Measurements from ENCODE around the gene SPPL2A.
"Not testable (repeated sequence)": the region's sequence is repeated elsewhere in the genome, so short reads cannot be mapped to it uniquely, and the experiment has no call there.

The SPPL2A gene

DNA sequence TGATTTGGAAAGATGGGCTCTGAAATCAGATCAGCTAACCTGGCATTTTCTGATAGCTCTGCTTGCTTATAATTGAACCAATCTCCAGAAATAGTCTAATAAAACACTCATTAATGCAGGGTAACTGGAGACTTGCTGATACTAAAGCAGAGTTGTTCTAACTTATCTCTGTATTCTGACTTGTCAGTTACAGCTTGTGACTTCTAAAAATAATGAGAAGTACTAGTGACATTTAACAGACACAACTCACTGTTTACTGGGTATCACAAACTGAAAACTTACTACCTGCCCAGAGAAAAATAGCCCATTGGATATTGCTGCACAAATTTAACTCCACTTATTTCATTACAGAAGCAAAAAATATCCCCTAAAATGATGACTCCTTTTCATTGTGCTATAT lies 54.9 kb downstream of the SPPL2A start:
- TF ChIP-seq CTCF (conservative IDR thresholded peaks at IDR 0.05) (no peak), ZFX (IDR thresholded peaks at IDR 0.05) (no peak)

DNA sequence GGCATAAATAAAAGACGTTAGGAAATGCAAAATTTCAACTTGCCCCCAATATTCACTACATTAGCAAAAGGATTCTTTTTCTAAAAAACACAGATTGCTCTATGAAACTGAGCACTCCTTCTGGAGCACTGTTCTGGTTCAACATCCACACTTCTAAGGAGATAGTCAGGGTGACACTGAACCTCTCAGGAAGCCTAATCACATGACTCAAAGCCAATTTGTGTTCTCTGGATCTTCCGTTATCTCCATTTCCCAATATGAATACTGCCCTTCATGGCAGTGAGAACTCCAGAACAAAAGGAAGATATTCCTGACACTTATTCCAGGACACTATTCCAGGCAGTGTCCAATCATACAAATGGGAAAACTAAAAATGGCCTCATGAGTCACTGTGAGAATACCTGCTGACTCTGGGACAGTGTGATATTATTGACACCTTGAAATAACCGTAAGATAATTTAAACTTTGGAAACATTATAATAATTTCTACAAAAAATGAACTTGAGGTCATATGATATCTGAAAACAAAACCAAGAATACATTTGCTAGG lies 57.6 kb downstream of the SPPL2A start:
- no peak overlapping the region for H3K27ac ChIP-seq
- TF ChIP-seq CTCF (conservative IDR thresholded peaks at IDR 0.05) (no peak), ZFX (IDR thresholded peaks at IDR 0.05) (no peak)

More for the DNA sequence above, 54.9 kb downstream of the SPPL2A start:
- no peak overlapping the region for H3K27ac ChIP-seq

DNA sequence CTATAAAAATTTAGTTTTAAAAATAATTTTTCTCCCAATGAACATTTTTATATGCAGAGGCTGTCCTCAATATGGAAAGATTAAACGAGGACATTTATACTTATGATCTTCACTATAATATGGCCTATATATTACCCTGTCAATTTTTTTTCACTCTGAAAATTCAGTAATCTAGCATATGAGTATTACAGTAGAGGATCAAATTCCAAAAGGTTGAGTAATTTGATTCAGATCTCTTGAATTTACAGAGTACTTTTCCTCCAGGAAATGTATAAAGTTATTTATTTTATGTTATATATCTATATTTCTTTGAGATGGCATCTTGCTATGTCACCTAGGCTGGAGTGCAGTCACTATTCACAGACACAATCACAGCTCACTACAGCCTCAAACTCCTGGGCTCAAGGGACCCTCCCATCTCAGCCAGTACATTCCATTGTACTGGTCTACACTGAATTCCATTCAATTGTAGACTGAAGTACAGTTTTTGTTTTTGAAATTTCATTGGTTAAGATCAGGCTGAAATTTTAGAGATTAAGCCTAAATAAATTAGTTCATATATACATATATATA lies 62.7 kb downstream of the SPPL2A start:
- no peak overlapping the region for H3K27ac ChIP-seq
- TF ChIP-seq CTCF (conservative IDR thresholded peaks at IDR 0.05) = no peak
- TF ChIP-seq ZFX (IDR thresholded peaks at IDR 0.05) = no peak

GRCh38 chr15:50698101-50698500 lies 67.4 kb downstream of the SPPL2A start:
- no peak overlapping the region for H3K27ac ChIP-seq
- TF ChIP-seq CTCF (conservative IDR thresholded peaks at IDR 0.05) = no peak
- TF ChIP-seq ZFX (IDR thresholded peaks at IDR 0.05) = no peak

DNA sequence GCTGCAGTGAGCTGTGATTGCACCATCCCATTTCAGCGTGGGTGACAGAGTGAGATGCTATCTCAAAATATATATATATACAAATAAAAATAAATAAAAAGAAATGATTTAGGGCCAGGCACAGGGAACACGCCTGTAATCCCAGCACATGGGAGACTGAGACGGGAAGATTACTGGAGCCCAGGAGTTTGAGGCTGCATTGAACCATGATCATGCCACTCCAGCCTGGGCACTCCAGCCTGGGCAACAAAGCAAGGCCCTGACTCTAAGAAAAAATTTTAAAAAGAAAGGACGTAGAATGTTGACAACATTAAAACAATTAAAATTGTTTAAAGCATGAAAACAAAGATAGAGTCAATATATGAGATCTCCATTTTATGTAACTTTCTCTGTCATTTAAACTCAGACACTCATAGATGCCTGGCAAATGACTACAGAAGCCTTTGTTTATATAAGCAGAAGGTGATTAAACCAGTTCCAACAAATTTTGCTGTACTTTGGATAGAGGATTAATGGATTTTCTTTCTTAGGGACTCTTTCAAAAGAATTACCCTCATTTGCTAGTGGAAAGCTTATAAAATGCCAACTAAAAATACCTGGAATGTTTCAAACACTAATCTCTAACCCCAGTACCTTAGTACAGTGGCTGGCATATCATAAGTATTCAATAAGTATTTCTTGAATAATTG lies 68.3 kb downstream of the SPPL2A start:
- no peak overlapping the region for H3K27ac ChIP-seq
- TF ChIP-seq ZFX (IDR thresholded peaks at IDR 0.05) = no peak
- no peak for TF ChIP-seq CTCF (conservative IDR thresholded peaks at IDR 0.05)

- H3K27ac ChIP-seq = not testable (repeated sequence)
Measured at GRCh38 chr15:50694634-50695165, 70.8 kb downstream of the SPPL2A start.

DNA sequence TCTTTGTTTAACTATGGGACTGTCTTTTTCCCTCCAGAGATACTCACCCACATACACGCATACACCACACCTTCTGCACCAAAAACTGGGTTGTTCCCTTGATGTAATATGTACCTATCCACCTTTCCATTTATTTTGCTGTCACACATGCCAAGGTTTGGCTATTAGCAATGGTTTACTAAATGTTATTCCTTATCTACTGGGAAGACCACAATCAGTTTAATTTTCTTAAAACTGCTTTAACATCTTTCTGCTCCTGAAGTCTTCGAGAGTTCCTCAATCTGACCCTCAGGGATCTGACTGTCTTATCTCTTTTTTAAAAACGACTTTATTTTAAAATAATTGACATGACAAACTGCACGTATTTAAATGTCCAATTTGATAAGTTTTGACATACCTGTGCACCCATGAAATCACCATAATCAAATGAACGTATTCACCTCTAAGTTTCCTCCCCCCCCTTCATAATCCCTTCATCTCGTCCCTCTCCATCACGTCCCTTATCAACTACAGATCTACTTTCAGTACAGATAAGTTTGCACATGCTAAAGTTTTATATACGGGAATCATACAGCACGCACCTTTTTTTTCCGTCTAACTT lies 78.1 kb downstream of the SPPL2A start:
- H3K27ac ChIP-seq = peak overlapping the region; percentile 82
- TF ChIP-seq CTCF (conservative IDR thresholded peaks at IDR 0.05) (no peak), ZFX (IDR thresholded peaks at IDR 0.05) (no peak)
